NCI-H524 treated with DMSO at 0.1 percent for 48 hours (cell line): ENCODE measurements around the gene ZC3H13.
"Not testable (repeated sequence)": the region's sequence is repeated elsewhere in the genome, so short reads cannot be mapped to it uniquely, and the experiment has no call there.

ENCODE experiments used
- DNase-seq: peaks from one replicate; lab custom pipeline; 2025; lab: John Stamatoyannopoulos, UW

The ZC3H13 gene

DNA sequence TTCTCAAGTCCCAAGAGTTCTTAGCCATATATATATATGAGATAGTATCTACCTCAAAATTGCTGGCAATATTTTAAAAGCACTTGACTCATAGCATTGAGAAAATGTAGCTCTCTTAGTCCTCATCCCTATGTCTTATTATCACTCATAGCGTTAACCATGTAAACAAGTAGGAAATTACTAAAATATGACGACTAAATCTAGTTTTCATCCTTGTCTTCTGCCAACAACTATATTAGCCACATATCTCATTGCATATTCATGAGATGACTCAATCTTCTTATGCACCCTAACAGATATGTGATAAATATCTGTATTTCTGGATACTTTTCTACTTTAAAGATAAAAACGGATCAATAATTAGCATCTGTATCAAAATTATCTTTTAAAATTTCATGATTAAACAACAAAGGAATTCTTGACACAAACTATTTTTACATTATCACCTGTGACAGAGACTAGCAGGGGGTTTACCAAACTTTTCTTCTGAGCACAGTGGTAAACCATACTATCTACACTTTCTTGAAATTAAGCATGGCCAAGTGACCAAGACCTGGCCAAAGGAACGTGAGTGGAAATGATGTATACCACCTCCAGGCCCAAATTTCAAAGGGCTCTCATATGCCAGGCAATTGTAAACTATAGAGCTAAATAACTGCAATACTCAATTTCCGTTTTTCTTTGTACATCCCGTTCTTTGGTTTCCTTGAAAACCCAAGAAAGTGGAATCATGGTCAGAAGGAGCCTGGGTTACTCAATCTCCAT lies 45.7 kb downstream of the ZC3H13 start:
- no peak for DNase-seq

DNA sequence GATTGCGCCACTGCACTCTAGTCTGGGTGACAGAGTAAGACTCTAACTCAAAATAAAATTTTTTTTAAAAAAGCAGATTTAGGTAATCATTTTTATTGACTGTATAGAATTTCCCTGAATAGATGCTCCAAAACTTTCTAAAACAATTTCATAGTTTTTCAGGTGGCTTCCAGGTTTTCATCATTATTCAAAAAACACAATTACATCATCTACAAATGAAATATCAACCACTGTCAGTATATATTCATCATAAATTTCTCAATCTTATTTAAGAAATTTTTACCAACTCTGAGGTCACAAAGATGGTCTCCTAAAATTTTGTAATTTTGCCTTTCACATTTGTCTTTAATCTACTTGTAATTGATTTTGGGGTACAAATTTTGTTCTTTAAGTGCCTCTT lies 48.1 kb downstream of the ZC3H13 start:
- DNase-seq, result no peak

DNA sequence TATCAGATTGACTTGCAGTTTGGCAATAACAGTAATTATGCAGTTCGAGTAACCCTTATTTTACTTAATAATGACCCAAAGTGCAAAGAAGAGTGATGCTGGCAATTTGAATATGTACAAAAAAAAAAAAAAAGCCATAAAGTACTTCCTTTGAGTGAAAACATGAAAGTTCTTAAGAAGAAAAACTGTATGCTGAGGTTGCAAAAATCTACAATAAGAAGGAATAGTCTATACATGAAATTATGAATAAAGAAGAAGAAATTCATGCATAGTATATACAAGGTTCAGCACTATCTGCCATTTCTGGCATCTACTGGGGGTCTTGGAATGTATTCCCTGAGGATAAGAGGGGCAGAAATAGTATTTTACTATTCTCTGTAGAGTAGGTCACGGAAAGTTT lies 55.9 kb downstream of the ZC3H13 start:
- DNase-seq, result no peak

DNA sequence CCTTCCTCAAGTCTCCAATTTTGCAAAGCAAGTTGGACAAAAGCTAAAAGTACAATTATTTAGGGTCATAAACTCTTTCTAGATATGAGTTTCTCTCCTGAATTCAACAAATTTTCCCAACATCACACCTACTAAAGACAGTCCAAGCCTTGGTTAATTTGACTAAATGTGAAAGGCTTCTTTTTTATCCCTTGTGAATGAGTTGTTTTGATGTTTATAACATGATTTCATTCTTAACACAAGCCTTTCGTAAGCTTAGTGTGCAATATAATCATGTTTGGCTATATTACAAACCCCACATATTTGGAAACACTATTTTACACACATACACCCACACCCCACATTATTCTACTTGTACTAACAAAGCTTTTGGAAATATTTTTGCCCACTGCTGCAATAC lies 57.3 kb downstream of the ZC3H13 start:
- no peak for DNase-seq

DNA sequence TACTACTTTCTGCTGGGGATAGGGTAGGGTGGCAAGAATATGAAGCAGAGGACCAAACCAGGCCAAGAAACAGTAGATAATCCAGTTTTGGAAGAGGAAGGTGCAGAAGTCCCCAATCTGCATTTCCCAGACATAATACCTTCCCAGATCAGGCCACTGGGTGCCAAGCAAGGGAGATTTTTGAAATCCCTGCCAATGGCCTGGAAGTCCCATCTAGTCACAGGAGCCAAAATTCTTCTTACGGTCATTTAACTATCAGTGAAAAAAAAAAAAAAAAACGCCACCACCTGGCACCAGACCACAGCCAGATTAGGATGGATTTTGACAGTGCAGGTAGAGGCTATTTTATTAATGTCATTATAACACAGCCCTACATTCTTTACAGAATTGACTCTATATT lies 57.8 kb downstream of the ZC3H13 start:
- DNase-seq, result no peak

DNA sequence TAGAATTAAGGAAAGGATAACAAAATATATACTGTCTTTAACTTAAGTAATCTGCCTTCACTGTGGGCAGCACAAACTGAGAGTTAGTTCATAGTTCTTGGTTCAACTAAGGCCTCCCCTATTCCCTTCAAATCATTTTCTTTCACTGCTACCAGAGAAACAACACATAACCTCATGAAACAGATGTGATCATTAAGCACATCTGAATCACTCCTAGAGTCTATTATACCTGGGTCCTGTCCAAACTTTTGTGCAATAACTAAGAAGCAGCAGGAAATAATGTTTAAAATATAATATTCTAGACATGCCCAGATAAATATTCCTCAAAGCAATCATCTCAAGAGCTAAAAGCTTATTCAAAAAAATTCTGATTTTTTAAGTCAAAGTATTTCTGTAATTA lies 62.9 kb downstream of the ZC3H13 start:
- no peak for DNase-seq

DNA sequence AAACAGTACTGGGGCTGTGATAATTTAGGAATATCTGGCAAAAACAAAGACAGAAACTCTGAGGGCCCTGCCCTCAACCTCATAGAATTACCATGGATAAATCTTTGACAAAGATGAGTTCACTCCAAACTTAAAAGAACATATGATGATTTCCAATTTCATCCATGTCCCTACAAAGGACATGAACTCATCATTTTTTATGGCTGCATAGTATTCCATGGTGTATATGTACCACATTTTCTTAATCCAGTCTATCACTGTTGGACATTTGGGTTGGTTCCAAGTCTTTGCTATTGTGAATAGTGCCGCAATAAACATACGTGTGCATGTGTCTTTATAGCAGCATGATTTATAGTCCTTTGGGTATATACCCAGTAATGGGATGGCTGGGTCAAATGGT lies 71.4 kb downstream of the ZC3H13 start:
- not testable (repeated sequence) for DNase-seq

DNA sequence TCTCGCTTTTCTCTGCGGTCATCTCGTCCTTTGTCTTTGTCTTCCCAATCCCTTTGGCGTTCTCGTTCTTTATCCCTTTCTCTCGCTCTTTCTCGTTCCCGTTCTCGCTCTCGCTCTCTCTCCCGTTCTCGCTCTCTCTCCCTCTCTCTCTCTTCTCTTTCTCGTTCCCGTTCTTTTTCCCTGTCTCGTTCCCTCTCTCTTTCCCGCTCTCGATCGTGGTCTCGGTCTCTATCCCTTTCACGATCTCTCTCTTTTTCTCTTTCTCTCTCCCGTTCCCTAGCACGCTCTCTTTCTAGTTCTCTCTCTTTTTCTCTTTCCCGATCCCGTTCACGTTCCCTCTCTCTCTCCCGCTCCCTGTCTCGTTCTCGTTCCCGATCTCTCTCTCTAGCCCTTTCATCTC lies 77.2 kb downstream of the ZC3H13 start:
- no peak for DNase-seq

DNA sequence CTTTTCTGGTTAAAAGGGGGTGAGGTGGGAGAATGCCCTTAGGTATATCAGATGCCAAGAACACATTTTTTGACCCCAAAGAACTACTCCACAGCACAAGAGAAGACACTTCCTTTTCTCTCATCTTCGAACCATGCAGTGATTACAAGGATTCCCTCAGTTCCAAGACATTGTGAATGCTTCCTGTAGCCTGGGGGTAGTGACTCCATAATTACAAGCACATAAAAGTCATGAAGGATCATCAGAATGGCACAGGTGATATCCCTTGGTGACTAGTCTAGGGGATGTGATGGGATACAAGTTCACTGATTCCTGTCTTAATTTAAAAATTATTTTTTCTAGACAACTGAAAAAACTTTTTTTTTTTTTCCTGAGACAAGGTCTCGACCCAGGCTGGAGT lies 78.0 kb downstream of the ZC3H13 start:
- DNase-seq, result no peak

DNA sequence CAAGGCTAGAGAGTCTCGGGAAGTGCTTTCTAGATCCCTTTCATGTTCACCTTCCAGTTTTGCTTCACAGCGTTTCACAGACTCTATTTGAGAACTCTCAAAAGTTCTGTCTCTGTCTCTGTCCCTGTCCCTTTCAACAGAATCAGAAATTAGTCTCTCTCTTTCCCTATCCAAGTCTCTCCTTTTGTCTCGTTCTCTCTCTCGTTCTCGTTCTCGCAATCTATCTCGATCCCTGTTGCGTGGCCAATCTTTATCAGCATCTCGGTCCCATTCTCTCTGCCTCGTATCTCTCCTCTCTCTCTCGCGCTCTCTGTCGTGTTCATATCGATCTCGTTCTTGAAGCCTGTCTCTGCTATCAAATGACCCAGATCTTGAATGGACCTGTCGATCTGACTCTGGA lies 85.0 kb downstream of the ZC3H13 start:
- no peak for DNase-seq

DNA sequence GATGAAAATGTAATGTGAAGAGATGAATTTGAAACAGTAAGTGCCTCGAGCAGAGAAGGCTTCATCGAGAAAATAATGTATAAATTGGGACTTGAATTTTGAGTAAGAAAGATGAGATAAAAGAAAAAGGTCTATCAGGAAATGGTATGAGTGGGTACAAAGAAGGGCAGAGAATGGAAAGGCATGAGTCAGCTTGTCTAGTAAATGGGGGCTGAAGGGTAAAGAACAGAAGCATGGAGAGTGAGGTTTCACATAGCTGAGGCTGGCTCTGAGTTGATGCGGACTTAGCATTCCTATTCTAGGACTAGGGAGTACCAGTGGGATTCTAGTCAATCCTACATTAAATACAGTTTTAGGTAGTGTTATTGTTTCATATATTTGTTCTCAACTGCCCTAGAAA lies 85.8 kb downstream of the ZC3H13 start:
- no peak for DNase-seq

DNA sequence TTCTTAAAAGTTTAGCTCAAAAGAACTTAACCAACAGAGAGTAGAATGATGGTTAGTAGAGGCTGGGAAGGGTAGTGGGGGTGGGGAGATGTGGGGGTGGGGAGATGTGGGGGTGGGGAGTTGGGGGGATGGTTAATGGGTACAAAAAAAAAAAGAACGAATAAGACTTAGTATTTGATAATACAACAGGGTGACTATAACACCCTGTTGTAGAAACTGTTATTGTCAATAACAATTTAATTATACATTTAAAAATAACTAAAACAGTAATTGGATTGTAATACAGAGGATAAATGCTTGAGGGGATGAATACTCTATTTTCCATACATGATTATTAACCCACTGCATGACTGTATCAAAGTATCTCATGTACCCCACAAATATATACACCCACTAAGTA lies 91.1 kb downstream of the ZC3H13 start:
- DNase-seq, result no peak

DNA sequence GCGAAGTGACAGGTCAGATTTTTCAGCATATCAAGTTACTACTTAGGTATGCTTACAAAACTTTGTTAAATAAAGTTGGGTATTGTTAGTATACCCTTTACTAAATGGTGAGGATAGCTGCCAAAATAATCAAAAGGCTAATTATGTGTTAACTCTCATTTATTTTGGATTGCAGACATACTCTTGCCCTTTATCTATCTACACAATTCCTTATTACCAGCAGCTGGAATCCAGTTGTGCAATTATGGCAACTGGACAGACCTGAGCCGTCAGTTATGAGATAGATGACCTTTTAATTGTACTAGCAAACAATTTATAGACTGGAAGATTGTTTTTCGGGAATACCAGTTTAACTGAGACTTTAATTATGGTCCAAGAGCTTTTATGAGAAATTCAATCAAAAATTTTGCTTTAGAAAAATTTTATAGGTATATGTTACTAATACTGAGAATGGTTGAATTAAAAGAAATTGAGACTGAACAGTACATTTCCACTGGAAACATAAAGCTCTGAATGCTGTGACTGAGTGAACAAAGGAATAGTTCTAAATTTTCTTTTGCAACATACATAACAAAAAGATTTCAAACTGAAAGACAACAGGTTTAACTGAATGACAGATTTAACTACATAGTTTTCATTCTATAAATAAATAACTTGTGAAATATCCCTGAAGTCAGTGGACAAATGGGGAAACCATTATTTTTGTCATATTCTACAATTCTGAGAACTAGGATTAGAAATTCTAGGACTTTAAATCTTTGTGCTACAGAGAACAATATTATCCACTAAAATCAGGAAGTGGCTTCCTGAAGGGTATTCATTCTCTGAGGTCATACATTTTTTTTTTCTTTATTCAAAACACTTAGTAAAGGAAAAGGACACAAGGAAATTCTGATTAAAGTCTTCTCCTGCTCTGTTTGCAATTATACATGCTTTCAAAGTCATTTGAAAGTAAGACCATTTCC lies 97.4 kb downstream of the ZC3H13 start:
- DNase-seq, result no peak

DNA sequence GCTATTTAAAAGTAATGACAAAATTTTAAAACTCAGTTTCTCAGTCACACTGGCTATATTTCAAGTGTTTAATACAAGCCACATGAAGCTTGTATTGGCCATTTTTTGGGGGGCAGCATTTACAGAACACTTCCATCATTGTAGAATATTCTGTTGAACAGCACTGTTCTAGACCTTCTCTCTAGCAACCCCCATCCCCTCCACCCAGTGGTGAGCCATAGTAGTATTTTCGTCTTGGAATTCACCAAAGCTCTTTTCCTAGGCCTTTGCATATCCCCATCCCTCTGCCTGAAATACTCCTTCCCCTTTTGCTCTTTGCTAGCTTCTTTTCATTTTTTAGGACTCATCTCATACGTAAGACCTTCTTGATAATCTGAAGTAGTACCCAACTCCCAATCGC lies 99.5 kb downstream of the ZC3H13 start:
- no peak for DNase-seq

DNA sequence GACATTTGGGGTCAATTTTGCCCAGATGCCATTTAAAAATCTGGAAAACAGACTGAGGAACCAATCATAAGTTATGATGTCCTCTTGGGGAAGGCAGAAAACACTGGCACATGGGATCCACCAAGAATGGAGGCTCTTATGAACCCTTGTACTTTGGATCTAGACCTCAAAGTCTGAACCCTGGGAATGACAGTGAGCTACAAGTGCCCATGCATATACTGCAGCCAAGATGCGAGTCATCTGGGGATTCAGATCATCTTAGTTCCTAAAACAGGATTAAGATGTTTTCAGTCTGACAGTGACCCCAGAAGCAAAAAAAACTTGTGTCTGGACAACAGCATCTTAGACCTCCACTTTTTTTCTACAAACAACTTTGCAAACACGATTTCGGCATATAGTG lies 100.8 kb downstream of the ZC3H13 start:
- no peak for DNase-seq

DNA sequence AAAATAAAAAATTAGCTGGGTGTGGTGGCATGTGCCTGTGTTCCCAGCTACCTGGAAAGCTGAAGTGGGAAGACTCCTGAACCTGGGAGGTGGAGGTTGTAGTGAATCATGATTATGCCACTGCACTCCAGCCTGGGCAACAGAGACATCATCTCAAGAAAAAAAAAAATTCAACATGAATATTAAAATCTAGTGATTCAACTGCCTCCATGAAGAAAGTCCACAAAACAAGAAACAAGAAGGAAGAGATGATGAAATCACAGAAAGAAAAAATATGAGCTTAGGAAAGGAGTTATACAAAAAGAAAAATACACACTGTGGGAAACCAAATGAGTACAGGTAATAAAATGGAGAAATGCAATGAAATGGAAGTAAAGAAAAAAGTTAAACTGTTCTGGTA lies 101.4 kb downstream of the ZC3H13 start:
- no peak for DNase-seq

DNA sequence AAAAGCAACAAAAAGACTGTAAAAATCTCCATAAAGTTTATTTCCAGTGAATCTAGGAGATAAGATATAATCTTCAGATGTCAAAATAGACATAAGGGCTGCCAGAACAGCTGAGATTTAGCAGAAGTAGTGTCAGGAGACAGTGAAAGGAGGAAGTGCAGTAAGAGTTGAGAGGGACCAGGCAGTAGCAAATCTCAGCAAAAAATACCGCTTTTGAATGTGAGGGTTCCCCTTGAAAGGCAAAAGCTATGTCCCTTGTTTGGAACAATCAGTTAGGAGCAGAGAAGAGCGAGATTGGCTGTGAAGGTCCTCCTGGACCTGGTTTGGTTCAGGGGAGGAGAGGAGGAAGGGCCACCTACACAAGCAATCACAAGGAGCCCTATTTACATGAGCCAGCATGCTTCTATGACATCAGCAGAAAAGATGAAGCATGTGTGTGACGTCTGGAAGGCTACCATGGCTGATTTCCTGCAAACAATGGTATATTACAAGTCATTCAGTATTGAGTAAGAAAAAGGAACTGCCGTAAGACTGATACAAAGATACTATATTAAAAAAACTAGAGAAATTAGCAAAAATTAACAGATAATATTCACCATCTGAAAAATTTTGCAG lies 102.1 kb downstream of the ZC3H13 start:
- no peak for DNase-seq

DNA sequence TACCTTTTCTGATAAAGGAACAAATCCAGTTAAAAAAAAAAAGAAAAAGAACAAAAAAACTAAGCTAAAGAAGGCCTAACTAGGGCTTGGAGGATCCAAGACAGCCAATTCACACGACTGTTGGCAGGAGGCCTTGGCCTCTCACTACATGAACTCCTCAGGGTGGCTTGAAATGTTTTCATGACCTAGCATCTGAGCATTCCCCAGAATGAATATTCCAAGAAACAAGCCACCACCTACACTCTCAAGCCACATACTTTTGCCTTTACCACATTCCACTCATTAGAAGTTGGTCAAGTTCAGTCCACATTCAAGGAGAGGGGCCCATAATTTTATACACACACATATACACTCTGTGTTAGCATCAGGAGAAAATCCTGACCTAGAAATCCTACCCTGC lies 103.4 kb downstream of the ZC3H13 start:
- DNase-seq, result no peak

DNA sequence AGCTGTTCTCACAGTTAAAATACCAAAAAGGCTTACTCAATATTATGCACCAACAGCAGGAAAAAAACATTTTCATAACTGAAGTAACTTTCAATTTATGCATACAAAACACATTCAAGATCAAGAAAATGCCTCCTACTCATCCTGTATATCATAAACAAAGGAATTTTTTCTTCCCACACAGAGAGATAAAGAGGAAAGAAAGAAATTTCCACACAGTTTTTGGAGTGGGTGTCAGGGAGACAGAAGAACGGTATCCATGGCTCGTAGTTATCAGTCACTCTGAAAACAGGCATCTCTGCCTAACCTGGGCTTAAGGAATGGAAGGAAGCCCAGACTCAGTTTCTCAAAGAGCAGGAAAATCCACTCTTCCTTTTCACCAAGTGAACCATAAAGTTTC lies 108.6 kb downstream of the ZC3H13 start:
- DNase-seq, result no peak

DNA sequence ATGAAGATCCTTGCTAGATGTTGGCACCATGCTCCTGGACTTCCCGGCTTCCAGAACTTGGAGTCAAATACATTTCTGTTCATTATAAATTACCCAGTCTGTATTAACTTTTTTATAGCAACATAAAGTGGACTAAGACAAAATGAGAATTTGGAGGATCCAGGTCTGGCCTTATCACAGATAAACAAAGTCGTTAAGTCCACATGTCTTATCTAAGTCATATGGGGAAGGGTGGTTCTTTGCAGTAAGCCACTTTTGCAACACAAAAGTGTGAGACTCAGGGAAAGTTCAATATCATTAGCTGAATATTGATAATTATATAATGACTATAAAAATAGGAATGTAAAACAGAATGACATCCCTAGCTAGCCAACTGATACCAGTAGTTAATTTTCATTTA lies 109.4 kb downstream of the ZC3H13 start:
- no peak for DNase-seq

DNA sequence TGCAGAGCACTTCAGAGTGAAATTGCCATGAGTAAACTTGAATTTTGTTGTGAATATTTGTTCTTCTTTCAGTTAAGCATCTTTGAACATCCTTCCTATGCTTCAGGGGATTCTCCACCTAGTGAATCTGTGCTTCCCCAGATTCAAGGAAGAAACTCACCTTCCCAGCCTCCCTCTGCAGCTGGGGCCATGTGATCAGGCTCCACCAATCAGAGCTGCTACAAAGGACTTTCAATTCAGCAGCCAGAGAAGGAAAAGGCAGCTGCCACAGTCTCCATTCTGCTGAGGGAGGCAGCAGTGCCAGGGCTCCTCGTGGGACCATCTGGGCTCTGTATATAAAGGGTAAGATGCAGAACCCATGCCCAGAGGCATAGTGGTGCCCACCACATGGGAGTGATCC lies 111.3 kb downstream of the ZC3H13 start:
- no peak for DNase-seq

DNA sequence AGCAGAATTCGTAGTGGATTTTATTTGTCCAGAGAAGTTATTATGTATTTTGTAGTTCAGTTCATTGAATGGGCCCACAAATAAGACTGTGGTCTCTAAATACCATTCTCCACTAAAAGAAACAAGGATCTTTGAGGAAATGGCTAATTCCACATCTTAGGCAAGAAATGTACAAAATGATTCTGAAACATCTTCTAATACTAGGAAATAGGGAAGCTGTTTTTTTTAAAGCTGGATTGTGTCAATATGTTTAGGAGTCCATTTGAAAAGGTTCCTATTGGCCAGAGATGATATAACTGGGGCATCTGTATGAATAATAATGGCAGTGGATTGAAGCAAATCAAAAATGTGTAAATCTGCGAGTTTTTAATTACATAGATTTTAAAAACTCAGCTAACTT lies 112.5 kb downstream of the ZC3H13 start:
- DNase-seq, result no peak

DNA sequence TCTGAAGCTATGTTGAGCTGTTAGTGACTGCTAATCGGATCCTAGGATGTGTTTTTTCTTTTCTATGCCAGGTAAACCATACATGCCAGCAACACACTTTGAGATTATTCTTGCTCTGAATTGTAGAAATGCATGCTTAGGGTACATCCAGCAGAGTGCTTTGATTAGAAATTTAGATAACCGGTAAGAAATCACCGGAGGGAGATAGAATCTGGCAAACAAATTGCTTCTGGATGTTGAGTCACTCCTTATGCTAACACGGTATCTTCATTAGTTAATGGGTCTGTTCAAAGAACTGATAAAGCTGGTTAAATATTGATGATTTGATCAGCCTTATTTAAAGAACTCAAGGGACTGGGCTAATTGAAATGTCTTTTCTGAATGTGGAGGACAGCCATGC lies 115.9 kb downstream of the ZC3H13 start:
- DNase-seq, result no peak
